ENCODE measurements around the gene BRD9.

The BRD9 gene

DNA sequence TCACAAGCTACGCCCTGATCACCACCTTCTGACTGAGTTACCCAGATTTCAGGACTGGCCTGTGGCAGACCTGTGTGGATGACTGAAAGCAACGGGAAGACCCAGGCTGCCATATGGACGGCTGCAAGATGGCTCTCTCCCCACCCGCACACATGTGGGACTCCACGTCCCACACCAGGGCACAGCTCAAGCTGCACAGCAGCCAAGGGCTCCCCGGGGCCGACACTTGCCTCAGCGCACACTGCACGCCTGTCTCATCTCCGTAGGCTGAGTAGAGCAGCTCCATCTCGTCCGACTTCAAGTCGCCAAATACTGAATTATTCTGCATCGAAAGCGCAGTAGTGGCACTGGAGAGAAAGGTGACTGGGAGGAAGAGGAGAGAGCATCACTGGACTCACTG lies 14.5 kb downstream of the BRD9 start:
- no peak for DNase-seq

DNA sequence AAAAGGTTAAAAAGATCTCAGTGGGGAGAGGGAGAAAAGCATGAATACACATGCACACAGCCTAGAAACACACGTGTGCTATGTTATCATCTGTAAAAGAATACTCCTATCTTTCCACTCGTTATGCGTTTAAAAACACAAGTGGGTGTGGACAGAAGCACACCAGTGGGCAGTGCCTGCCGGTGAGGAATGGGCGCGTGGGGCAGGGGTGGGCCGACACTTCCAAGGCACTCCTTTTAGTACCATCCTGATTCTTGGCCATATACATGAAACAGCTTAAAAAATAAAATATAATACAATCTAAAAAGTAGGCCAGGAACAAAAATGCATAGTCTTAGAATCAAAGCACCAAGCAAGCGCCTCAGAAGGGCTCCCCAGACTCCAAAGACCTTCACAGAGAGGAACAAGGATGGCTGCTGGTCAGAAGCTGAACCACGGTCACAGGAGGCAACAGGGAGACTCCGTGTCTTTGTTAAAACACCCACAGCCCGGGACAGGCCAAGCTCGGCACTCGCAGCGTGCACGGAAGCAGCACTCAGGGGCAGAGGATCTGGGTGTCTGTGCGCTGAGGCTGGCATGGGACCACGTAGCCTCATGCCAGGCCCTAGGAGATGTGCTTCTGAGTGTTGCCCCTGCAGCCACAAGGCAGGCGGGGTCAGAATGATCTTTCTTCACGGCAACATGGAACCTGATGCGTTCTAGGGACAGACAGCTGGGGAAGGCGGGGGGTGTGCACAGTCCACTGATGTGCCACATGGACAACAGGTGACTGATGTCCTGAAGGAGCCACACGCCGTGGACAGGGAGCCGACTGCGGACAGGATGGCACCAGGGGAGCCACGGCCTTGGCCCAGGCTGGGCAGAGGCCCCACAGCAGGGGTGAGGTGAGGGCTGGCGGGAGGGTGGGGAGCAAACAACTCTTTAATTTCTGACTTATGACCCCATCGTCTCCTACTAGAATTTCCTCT lies 15.9 kb downstream of the BRD9 start:
- DNase-seq = no peak

DNA sequence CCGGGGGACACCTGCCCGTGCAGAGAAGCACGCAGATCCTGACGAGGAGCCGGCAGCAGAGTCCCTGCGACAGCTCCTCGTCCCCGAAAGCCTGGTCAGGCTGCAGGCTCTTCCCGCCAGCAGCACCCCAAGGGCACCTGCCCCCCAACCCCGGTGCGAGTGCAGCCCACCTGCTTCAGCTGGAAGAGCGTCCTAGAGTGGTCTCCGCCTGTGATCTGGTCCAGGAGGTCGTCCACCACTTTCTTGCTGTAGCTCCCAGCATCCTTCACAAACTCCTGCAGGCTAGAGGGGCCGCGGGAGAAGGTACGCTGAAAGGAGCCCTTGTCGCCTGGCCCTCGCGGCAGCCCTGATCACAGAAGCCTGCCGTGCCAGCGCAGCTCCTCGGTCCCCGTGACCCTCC lies 16.7 kb downstream of the BRD9 start:
- DNase-seq = no peak

DNA sequence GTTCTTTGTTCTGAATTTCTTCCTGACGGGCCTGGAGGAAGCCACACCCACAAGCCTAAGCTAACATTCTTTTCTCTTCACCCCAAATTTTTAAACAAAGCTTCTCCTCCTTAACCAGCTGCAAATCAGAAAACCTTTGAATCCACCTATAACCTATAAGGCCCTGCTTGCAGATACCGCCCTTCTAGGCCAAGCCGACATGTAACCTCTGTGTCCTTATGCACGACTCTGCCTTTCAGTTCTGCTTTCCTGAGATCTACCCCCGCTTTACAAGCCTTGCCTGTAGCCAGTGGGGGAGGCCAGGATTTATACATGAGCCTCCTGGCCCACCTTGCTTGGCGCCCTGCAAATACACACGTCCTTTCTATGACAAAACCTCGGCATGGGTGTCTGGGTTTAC lies 19.3 kb downstream of the BRD9 start:
- DNase-seq = no peak

DNA sequence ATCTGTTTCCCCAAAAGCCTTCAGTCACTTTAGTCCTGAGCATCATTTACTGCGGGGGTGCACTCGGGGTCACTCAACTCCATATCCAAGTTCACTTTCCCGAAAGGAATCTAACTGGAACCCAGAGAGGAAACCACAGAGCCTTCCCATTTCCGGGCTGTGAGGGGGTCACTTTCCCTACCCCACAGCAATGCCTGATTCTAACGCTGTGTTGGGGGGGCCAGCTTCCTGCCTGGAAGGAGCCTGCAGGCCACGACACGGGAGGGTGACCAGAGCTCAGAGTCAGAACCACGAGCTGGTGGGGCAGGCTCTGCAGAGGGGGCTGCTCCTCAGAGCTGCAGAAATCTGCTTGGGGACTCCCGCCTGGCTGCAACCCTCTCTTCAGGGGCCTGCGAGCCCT lies 20.3 kb downstream of the BRD9 start:
- no peak for DNase-seq

DNA sequence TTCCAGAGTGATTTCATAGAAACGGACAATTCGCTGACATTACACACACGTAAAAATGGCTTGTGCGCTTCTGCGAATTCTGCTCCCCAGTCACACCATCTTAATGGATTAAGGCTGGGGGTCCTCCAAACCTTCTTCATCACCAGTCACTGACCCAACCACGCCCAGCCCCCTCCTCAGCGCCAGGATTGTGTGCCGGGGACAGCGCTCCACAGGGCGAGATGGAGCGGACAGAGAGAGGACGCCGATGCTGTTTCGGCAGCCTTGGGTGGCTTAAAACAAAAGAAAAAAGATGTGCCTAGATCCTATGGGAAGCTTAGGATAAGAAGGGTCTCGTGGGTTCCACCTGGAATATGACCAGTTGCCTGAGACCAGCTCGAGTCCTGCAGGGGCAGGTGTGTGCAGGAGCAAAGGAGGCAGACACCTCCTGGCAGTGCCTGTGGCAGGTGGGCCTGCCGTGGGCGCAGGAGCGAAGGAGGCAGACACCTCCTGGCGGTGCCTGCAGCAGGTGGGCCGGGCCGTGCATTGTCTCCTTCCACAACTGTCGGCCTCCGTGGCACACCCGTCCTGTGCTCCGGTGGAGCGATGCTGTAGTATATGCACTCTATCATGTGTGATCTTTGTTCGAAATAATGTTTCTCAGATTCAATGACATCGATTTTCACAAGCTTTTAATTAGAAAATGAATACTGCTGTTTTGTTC lies 20.9 kb downstream of the BRD9 start:
- DNase-seq = no peak

DNA sequence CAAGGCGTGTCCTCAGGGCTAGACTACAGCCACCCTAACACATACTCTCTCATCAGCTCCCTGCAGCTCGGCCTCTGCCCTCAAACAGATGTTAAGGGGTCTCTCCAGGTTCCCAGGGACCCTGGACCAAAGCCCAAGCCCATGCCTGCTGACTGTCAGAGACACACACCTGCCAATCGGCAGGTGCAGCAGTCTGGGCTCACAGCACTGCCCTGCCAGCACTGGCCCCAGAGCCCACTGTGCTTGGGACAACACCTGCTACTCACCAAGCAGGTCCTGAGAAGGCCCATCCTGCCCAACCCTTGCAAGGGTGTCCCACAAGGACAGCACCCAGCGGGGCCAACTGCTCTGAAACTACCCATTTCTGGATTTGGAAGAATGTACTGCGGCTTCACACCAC lies 21.6 kb downstream of the BRD9 start:
- DNase-seq = no peak

DNA sequence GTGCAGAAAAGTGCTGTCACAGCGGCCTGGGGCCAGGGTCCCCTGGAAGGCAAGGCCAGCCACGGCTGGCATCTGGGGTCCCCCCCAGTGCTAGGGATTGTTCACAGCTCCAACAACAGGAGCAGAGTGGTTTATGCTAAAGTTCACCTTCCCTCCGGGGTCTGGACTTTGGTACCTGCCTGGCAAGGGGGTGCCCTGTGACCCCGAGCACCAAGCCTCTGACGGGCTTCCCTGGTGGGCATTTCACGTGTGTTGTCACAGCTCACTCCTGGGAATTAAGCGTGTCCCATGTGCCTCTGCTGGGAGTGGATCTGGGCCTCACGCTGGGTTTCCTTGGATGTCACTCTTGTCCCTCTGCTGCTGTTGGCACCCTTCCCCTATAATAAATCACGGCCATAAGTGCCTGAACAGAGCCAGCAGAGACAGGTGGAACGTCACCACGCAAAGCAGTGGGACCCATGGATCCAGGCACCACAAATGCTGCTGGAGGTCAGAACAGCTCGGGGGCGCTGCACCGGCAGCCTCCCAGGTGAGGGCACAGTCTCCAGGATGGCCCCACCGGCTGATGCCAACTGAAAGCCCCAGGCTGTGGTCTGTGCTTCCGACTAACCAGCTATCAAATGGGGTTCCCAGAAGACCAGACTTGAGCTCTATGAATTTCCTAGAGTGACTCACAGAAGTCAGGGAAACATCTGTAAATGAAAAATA lies 24.0 kb downstream of the BRD9 start:
- DNase-seq = no peak

DNA sequence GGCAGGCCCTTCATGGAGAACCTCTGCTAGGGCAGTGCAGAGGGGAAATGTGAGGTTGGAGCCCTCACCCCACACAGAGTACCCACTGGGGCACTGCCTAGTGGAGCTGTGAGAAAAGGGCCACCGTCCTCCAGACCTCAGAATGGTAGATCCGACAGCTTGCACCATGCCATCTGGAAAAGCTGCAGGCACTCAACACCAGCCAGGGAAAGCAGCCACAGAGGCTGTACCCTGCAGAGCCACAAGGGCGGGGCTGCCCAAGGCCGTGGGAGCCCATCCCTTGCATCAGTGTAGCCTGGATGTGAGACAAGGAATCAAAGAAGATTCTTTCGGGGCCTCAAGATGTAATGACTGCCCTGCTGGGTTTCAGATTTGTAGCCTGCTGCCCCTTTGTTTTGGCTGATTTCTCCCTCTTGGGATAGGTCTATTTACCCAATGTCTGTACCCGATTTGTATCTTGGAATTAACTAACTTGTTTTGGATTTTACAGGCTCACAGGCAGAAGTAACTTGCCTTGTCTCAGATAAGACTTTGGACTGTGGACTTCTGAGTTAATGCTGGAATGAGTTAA lies 25.2 kb downstream of the BRD9 start:
- no peak for DNase-seq

DNA sequence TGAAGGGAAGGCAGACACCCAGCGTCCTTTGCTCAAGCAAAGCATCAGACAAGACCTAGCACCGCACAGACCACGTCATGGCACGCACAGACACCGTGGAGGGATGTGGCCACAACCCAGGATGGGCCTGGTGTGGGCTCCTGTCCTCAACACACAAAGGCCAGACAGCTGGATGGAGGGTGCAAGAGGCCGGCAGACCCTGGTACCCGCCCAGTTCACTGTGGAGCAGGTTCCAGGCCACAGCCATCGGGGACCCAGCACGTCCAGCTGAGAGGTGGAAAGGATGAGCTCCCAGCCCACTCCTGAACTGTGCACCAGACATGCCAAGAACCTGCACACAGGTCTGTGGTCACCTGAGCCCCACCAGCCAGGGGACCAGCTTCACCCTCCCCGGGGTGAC lies 26.8 kb downstream of the BRD9 start:
- no peak for DNase-seq

DNA sequence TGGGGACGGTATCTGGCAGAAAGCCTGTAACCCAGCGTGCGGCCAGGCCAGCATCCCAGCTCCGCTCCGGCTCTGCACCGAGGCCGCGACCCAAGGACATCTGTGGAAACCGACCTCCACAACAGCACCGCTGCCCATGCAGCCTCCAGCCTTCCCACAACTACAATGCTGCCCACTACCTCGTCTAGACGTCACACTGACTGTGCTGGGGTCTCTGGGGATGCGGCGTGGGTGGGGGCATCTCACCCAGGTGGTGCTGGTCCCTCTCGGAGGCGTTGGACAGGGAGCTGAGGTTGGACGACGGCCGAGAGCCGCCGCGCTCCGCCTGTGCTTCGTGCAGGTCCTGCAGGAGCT lies 27.5 kb downstream of the BRD9 start:
- DNase-seq = no peak

DNA sequence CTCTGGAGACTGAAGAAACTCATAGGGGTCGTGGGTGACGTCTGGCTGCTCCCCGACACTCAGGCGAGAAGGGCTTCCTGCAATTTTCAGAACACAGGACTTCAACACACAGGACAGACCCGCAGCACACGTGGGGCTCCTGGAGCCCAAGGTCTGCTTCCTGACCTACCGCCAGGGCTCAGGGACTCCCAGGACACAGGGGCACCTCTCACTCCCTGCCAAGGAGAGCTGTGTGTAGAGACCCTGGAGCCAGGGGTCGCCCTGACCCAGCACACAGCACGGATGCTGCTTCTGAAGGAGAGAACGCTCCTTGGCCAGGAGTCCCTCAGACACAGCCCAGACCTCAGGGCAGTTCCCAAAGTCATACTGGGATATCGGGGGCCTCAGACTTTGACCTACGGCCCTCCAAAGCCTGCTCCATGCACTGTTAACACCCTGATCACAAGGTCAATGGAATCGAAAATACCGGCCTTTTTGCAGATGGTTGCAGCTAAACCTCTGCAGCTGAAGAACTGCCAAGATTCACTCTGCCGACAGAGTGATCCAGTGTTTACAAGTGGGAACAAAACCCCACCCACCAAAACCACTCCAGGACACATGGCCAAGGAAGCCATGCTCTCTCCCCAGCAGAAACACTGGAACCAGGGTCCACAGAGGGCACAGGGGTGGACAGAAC lies 28.0 kb downstream of the BRD9 start:
- DNase-seq = no peak

DNA sequence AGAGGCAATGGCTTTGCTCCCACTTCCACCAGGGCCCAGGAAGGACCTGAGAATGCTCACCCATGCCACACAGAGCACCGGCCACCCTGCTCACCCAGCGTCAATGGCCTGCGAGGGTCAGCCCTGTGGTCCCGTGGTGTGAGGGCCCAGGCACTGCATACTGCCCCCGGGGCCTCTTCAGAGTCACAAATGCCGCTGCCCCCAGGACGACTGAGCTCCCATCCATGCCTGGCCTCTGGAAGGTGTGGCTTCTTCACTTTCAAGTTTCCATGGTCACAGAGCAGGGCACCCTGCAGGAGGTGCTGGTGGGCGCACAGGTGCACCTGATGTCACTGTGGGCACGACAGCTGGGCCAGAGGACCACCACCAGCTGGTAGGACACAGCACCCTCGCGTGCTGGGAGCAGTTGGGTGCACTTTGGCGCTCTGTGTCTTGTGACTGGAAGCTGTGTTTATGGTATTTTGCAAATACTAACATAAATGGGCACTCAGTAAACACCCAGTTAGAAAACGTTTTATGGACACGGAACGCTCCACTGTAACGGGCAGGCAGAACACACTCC lies 29.3 kb downstream of the BRD9 start:
- DNase-seq = no peak

DNA sequence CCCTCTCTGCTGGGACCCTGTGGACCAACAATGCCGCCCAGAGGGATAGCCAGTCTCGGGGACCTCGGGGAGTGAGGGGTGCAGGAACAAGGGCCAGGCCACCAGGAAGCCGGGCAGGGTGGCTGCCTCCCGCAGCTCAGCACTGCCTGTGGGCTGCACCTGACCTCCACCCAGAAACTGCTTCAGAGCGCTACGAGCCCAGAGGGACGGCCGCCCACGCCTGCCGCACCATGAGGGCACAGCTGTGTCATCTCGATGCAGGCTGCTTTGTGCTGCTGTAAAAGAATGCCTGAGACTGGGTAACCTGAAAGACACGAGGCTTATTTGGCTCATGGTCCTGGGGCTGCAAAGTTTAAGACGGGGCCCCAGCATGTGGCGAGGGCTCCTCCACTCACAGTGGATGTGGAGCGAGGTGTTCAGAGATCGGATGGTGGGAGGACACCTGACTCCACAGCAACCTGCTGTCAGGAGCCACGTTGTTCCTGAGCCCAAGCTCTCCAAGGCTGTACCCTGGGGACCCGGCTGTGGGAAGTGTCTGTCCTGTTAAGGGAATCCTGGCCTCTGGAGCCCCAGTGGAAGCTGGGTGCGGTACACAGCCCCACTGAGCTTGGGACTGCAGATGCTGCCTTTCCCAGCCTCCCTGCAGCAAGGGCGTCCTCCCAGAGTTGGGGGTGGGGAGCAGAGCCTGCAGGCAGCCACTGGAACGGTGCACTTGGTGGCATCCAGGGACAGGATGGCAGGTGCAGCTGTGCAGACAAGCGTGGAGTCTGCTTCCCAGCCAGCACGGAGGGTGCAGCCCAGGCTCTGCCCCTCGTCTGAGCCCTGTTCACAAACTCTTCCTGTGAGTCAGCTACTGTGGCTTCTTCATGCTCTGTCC lies 30.0 kb downstream of the BRD9 start:
- DNase-seq = peak in 1 of 3 experiments; percentile 87

DNA sequence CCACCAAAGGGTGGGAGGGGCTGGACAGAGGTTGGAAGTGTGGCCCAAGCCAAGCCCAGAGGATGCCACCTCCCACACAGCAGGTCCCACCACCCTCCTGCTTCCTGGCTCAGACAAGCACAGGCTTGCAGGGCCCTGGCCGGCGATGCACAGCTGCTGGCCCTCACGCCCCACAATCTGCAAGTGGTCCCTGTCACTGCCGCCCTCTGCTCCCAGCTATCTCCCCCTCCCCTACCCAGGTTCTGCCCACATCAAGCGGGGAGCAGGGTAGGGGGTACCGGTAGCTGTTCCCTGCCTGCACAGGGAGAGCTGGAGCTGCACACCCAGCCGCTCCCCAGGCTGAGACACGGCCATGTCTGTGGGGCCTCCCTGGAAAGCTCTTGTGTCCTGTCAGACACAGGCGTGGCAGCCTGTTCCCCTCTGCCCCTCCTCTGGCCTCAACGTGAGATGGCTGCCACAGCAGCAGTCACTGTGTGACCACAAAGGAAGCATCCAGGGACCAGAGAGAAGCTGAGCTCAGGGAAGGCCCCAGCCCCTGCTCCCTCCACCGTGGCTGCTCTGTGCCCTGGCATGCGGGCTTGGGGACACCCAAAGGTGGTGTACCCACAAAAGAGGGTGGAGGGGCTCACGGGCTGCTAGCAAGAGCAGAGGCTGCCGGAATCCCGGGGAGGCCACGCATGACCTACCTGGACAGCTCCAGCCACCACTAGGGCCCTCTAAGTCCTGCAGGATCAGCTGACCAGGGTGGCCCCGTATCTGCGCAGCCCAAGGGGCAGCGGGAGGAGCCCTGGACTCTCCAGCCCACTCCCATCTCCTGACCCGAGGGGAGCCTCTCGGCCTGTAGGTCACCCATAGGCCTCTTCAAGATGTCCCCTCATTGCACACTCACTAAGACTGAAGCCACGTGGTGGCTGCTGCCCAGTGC lies 30.9 kb downstream of the BRD9 start:
- no peak for DNase-seq

DNA sequence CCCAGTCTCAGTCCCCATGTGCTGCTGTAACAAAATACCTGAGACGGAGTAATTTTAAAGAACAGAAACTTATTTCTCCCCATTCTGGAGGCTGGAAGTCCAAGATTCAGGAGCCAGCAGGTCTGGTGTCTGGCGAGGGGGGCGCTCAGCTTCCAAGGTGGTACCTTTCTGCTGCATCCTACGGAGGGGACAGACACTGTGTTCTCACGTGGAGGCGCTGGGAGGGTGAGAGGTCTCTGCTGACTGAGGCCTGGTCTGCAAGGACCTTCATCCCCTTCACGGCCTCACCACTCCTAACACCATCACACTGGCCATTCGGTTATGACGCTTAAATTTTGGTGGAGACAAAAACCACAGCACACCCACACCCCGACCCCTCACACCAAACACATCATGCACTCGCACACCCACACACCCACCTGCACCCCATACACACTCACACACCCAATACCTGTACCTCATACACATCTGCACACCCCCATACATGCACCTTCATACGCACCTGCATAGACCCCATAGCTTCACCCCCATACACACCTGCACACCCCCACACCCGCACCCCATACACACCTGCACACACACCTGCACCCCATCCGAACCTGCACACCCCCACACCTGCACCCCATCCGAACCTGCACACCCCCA lies 32.0 kb downstream of the BRD9 start:
- no peak for DNase-seq

DNA sequence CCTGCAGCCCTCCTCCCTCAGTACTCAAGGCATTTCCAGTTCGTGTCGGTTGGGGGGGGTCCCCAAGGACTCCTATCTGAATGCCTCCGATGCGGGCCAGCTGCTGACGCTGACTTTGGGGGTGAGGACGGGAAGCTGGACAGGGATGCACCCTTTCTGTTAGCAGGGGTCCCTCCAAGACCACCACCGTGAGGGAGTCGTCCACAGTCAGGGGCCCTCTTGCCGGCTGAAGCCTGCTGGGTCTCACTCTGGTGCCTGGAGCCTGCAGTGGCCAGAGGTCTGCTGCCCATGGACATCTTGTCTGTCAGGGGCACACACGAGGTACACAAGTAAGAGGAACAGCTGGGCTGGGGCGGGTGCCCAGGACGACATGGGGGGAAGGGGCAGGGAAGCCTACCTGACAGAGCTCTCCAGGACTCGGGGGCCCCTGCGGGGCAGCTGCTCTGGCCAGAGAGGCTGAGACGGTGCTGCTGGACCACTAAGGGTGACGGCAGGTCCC lies 32.8 kb downstream of the BRD9 start:
- DNase-seq = no peak

DNA sequence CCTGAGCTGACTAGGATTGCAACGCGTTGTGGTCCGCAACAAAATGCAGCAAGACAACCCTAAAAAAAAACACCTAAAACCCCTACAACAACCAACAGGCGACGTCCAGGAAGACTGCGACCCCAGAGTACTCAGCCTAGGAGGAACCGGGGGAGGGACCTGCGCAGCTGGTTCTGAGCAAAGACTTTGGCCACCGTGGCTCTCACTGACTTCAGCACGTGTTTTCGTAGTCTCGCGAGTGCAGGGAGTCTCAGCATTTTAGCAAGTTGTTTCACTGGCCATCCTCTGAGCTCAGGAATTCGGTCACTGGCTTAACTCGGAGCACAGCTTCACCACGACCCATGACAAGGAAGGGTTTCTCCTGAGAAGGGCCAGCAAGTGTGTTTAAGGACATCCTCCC lies 33.2 kb downstream of the BRD9 start:
- no peak for DNase-seq

DNA sequence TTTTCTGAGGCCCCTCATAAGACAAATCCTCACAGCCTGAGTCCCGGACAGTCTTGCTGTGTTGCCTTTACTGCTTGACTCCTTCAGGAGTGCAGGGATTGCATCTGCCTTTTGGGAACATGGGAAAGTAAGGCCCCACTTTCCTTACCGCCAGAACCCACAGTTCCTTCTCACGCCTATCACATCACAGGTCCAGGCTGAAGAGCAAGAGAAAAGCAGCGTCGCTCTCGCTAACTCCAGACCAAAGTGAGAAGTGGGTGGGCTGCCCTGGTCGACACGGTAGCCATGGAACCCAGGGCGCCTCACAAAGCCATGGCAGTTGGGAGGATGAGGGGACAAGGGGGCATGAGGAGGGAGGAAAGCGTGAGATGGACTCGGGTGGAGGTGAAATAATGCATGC lies 33.9 kb downstream of the BRD9 start:
- no peak for DNase-seq

Data from NCI-H1417 (cell line).